Uterus (tissue), 4 donors: Measurements from ENCODE around the gene ARL6IP5. TPM values are rescaled to one million over a fixed set of nuclear protein-coding genes. Genes with fewer than 3 reads are reported as not detected.

Experiments
- DNase-seq, 2 donors: peaks; one replicate each; pipeline ENCODE4 v3.0.0-alpha.2; 2019 to 2020
- H3K27ac ChIP-seq, 2 donors: fragments of 200-600 bp; sonication (generic); 1 replicate in 1 of 2; 2 replicates in 1 of 2; pipeline ENCODE4 v1.5.1; 2016 to 2018
- H3K27me3 ChIP-seq, 2 donors: fragments of 200-600 bp; sonication (generic); one replicate each; pipeline ENCODE4 v1.5.1; 2018 to 2019; ENCODE audit warnings: control low read depth in 1 of 2
- H3K36me3 ChIP-seq, 2 donors: fragments of 200-600 bp; sonication (generic); one replicate each; pipeline ENCODE4 v1.5.1; 2019; ENCODE audit warnings: control low read depth in 1 of 2
- H3K4me1 ChIP-seq, 2 donors: fragments of 200-600 bp; sonication (generic); one replicate each; pipeline ENCODE4 v1.5.1; 2018 to 2019; ENCODE audit warnings: control low read depth in 1 of 2
- H3K4me3 ChIP-seq, 2 donors: fragments of 200-600 bp; sonication (generic); 1 replicate in 1 of 2; 2 replicates in 1 of 2; pipeline ENCODE4 v1.5.1; 2018 to 2019; ENCODE audit warnings: mild to moderate bottlenecking in 1 of 2
- H3K9me3 ChIP-seq, 2 donors: fragments of 200-600 bp; sonication (generic); one replicate each; pipeline ENCODE4 v1.5.1; 2019; ENCODE audit warnings: control low read depth in 1 of 2
- POLR2A ChIP-seq, 2 donors: fragments of 450-650 bp; IDR thresholded peaks; one replicate each; pipeline ENCODE4 v1.6.1; 2016; ENCODE audit warnings: antibody characterized with exemption in 2 of 2, mild to moderate bottlenecking in 1 of 2, moderate library complexity in 1 of 2
- intact Hi-C: fragments of 100-400 bp; cut with DNase I; formaldehyde crosslinking; loops from one replicate; pipeline ENCODE4 v1.15.1; 2023; ENCODE audit warnings: low total_unique reads
- total RNA-seq, 4 donors: library from RNA; depleted of rRNA in 3 of 4; stranded (reverse); fragments of >200 nt in 3 of 4; gene quantifications; one replicate each; pipeline versions ENCODE4 v1.1.0 to v1.2.4, GENCODE V29; 2014 to 2023
- TF ChIP-seq, protein P1 (sequence below), 4 experiments: fragments of 200-600 bp in 2 of 4; fragments of 450-650 bp in 2 of 4; sonication (generic) in 2 of 4; IDR thresholded peaks; one replicate each; pipeline ENCODE4 v1.5.1; 2016 to 2019; ENCODE audit warnings: antibody characterized with exemption in 4 of 4, mild to moderate bottlenecking in 2 of 4, moderate library complexity in 1 of 4
- donor health status: DM: yes; HTN: yes; CAD: no.

The ARL6IP5 gene
- total RNA-seq, 4 donors from 2014 or later = 86.8 to 143 (median 120) TPM

DNA sequence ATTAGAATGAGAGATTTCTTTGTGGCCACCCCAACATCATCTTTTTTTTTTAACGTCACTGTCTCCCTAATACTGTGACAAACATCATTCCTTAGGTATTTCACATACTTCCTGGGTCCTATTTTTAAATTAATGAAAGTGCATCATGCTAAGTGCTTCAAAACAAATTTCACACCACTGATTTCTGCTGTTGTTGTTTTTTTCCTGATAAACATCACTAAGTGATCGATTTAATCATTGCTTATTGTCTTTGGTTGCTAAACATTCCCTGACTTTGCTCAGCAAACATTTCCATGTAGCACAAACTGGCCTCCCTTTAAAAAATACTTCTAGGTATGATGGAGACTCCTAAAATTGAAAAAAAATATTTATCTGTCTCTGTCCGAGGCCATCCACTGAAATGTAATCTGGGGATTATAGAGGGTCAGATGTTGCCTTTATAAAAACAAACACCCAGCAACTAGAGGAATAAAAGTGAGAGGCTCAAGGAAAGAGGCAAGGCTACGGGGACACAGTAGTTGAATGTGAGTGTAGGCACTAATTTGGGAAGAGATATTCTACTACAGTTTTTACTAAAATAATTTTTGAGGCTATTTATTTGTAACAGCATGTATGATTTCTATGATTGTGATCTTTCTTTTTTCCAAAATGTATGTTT lies 58.2 kb downstream of the ARL6IP5 start:
- no peak for DNase-seq
- Histone ChIP-seq H3K4me3 (no peak overlapping the region), H3K4me1 (no peaks in the 10 kb centered on the region), H3K27ac (no peak overlapping the region), H3K36me3 (no peaks in the 10 kb centered on the region), H3K27me3 (no peaks in the 10 kb centered on the region), H3K9me3 (no peaks in the 10 kb centered on the region)
- TF ChIP-seq POLR2A (IDR thresholded peaks at IDR 0.05) = no peak
- TF ChIP-seq, protein P1, sequence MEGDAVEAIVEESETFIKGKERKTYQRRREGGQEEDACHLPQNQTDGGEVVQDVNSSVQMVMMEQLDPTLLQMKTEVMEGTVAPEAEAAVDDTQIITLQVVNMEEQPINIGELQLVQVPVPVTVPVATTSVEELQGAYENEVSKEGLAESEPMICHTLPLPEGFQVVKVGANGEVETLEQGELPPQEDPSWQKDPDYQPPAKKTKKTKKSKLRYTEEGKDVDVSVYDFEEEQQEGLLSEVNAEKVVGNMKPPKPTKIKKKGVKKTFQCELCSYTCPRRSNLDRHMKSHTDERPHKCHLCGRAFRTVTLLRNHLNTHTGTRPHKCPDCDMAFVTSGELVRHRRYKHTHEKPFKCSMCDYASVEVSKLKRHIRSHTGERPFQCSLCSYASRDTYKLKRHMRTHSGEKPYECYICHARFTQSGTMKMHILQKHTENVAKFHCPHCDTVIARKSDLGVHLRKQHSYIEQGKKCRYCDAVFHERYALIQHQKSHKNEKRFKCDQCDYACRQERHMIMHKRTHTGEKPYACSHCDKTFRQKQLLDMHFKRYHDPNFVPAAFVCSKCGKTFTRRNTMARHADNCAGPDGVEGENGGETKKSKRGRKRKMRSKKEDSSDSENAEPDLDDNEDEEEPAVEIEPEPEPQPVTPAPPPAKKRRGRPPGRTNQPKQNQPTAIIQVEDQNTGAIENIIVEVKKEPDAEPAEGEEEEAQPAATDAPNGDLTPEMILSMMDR (IDR thresholded peaks at IDR 0.05) = no peak
- intact Hi-C loops = no loop called here

DNA sequence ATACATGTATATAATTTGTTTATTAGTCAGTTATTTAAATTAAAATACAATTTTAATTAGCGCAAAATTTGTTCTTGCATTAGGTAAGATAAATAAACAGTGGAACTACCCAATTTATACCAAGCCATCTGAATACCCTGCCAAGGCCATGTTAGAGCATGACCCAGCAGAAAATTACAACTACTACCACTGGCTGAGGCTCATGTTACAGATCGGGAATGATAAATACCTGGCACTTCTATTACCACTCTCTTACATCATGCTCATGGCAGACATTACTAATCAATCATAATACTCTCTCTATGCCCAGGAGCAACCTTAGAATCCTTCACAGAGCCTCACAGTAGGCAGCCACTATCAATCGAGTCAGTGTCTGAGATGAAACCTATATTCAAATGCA lies 58.9 kb downstream of the ARL6IP5 start:
- Histone ChIP-seq H3K36me3 (no peaks in the 10 kb centered on the region), H3K4me1 (no peaks in the 10 kb centered on the region), H3K27ac (no peak overlapping the region), H3K27me3 (no peaks in the 10 kb centered on the region), H3K4me3 (no peak overlapping the region), H3K9me3 (no peaks in the 10 kb centered on the region)
- TF ChIP-seq, protein P1 (IDR thresholded peaks at IDR 0.05) = no peak
- TF ChIP-seq POLR2A (IDR thresholded peaks at IDR 0.05) = no peak
- intact Hi-C loops = no loop called here
- no peak for DNase-seq

DNA sequence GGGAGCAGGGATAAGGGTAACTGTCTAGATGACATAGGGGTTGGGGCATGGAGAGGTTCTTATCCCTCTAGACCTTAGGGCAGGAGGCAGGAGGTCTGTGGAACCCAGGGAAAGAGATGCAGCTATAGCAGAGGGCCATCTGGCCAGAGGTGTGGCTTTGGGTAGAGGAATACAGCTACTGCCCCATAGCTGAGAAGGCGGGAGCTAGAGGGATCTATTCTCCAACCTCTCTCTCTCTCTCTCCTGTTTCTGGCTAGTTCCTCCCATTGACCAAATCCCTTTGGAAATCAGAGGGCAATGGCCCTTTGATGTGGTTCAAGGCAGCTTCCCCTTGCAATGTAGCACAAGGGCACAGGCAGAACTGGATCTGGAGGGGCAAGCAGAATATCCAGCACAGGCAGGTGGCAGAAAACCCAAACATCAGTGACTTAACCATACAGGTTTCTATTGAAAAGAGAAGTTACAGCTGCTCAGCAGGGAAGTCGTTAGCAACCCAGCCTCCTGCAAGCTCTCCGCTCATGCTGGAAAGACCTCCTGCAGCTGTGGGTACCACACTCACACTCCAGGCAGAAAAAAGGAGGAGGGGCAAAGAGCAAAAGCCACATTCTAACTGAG lies 60.0 kb downstream of the ARL6IP5 start:
- no peak overlapping the region for H3K27ac ChIP-seq

DNA sequence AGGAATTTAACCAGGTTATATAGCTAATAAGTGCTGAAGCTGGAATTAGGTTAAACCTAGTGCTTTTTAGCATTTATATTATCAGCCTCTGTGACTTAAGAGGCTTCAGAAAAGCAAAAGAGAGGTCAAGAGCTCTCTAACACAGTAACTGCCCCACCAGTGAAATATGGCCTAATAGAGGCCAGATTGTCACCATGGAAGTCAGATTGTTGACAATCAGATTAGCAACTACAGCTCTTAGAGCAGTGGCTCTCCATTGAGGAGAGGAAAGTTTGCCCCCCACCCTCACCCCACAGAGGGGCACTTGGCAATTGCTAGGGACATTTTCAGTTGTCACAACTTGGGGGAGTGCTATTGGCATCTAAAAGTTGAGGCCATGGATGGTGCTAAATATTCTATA lies 61.0 kb downstream of the ARL6IP5 start:
- Histone ChIP-seq H3K9me3 (no peaks in the 10 kb centered on the region), H3K36me3 (no peaks in the 10 kb centered on the region), H3K4me1 (no peaks in the 10 kb centered on the region), H3K27me3 (no peaks in the 10 kb centered on the region), H3K27ac (no peak overlapping the region), H3K4me3 (no peak overlapping the region)
- TF ChIP-seq POLR2A (IDR thresholded peaks at IDR 0.05) = no peak
- TF ChIP-seq, protein P1 (IDR thresholded peaks at IDR 0.05) = no peak
- intact Hi-C loops = no loop called here
- DNase-seq = no peak

More for the DNA sequence above, 60.0 kb downstream of the ARL6IP5 start:
- H3K9me3 ChIP-seq = no peaks in the 10 kb centered on the region
- no peak overlapping the region for H3K4me3 ChIP-seq
- H3K4me1 ChIP-seq = no peaks in the 10 kb centered on the region
- TF ChIP-seq, protein P1 (IDR thresholded peaks at IDR 0.05) = no peak
- TF ChIP-seq POLR2A (IDR thresholded peaks at IDR 0.05) = no peak
- no peaks in the 10 kb centered on the region for H3K36me3 ChIP-seq
- no peak for DNase-seq
- intact Hi-C loops = no loop called here
- no peaks in the 10 kb centered on the region for H3K27me3 ChIP-seq

DNA sequence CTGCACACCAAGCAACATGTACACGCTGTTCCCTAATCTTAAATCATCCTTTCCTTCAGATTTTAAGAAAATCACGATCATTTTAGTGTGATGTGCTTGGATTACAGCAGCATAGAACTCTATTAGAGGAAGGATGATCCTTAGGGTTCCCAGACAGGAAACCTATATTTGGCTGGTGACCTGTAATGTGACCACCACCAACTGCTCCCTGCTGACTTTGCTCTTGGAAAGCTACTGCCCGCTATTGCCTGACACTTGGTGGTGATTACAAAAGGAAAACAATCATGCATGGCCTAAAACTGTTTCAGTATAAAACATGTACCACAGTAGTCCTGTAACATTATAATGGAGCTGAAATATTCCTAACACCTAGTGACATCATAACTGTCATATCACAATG lies 64.8 kb downstream of the ARL6IP5 start:
- Histone ChIP-seq H3K4me1 (no peaks in the 10 kb centered on the region), H3K27ac (no peak overlapping the region), H3K27me3 (no peaks in the 10 kb centered on the region), H3K9me3 (no peaks in the 10 kb centered on the region), H3K36me3 (no peaks in the 10 kb centered on the region), H3K4me3 (no peak overlapping the region)
- intact Hi-C loops = no loop called here
- no peak for DNase-seq
- TF ChIP-seq, protein P1 (IDR thresholded peaks at IDR 0.05) = no peak
- no peak for TF ChIP-seq POLR2A (IDR thresholded peaks at IDR 0.05)
